ENCODE measurements around the gene TGM4.

The TGM4 gene

DNA sequence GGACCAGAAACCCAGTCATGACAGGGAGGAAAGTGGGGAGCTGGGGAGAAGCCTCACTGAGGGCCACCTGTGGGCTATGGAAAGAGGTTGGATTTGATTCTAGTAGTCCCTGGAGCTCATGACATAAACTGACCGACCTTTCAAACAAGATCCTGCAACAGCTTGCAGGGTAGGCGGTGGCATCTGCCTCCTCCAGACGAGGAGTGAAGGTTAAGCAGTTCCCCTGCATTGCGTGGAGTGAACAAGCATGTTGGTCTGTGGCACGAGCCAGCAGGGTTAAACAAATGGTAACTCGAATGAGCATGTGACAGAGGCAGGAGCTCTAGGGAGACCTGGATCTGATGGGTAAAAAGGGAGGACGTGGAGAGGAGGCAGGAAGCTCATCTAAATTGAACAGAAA lies 12.7 kb downstream of the TGM4 start:
- Histone ChIP-seq H3K9me3 (ENCODE audit: insufficient read depth, low read length) (no peaks in the 10 kb centered on the region), H4K20me1 (ENCODE audit: low read depth, low read length) (no peaks in the 10 kb centered on the region), H3K9me2 (replicated peaks; ENCODE audit: insufficient read depth, low read length) (no peaks in the 10 kb centered on the region), H3K27me3 (ENCODE audit: low read length) (no peaks in the 10 kb centered on the region), H3F3A (ENCODE audit: insufficient read depth) (no peaks in the 10 kb centered on the region), H3K27ac (ENCODE audit: low read depth, low read length) (no peak overlapping the region), H2AFZ (ENCODE audit: low read depth, low read length, severe bottlenecking) (no peak overlapping the region), H3K36me3 (ENCODE audit: low read length) (no peaks in the 10 kb centered on the region), H3K4me3 (ENCODE audit: insufficient read depth, low read length, poor library complexity, severe bottlenecking) (no peak overlapping the region), H3K4me2 (ENCODE audit: low read depth, low read length, poor library complexity, severe bottlenecking) (no peak overlapping the region), H3K9ac (ENCODE audit: low read length) (no peak overlapping the region), H3K79me2 (ENCODE audit: insufficient read depth, low read length) (no peaks in the 10 kb centered on the region)
- TF ChIP-seq EZH2phosphoT487 (conservative IDR thresholded peaks at IDR 0.05; ENCODE audit: low read length) (no peak), CTCF (IDR thresholded peaks at IDR 0.05; ENCODE audit: insufficient read depth, low read length, poor library complexity, severe bottlenecking) (no peak)

DNA sequence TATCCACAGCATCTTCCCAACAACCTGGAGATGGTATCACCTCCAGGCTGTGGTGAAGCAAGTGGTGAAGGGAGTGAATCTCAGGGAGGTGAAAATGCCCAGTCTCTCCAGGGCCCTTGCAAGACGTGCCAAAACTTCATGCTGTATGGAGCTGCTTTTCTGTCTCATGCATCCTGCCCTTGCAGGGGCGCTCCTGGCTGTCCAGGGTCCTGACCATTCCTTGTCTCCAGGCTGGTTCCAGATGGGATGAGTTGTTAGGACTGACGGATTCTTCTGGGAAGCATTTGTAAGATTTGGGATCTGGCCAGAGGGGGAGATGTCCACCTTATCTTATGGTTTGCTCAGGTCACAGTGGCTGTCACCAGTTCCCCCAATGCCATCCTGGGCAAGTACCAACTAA lies 15.8 kb downstream of the TGM4 start:
- no peak overlapping the region for H3K9ac ChIP-seq (ENCODE audit: low read length)
- H3K36me3 ChIP-seq (ENCODE audit: low read length): no peaks in the 10 kb centered on the region
- no peaks in the 10 kb centered on the region for H3K79me2 ChIP-seq (ENCODE audit: insufficient read depth, low read length)
- no peaks in the 10 kb centered on the region for H3K9me2 ChIP-seq (replicated peaks; ENCODE audit: insufficient read depth, low read length)
- no peak overlapping the region for H3K4me2 ChIP-seq (ENCODE audit: low read depth, low read length, poor library complexity, severe bottlenecking)
- no peak overlapping the region for H2AFZ ChIP-seq (ENCODE audit: low read depth, low read length, severe bottlenecking)
- no peak for TF ChIP-seq CTCF (IDR thresholded peaks at IDR 0.05; ENCODE audit: insufficient read depth, low read length, poor library complexity, severe bottlenecking)
- H3K27me3 ChIP-seq (ENCODE audit: low read length): no peaks in the 10 kb centered on the region
- H3F3A ChIP-seq (ENCODE audit: insufficient read depth): no peaks in the 10 kb centered on the region
- no peak overlapping the region for H3K4me3 ChIP-seq (ENCODE audit: insufficient read depth, low read length, poor library complexity, severe bottlenecking)
- H4K20me1 ChIP-seq (ENCODE audit: low read depth, low read length): no peaks in the 10 kb centered on the region
- no peak overlapping the region for H3K27ac ChIP-seq (ENCODE audit: low read depth, low read length)
- no peaks in the 10 kb centered on the region for H3K9me3 ChIP-seq (ENCODE audit: insufficient read depth, low read length)

- TF ChIP-seq EZH2phosphoT487 (conservative IDR thresholded peaks at IDR 0.05; ENCODE audit: low read length) (no peak), CTCF (IDR thresholded peaks at IDR 0.05; ENCODE audit: insufficient read depth, low read length, poor library complexity, severe bottlenecking) (no peak)
- Histone ChIP-seq H4K20me1 (ENCODE audit: low read depth, low read length) (no peaks in the 10 kb centered on the region), H2AFZ (ENCODE audit: low read depth, low read length, severe bottlenecking) (no peak overlapping the region), H3K4me3 (ENCODE audit: insufficient read depth, low read length, poor library complexity, severe bottlenecking) (no peak overlapping the region), H3K9me3 (ENCODE audit: insufficient read depth, low read length) (no peaks in the 10 kb centered on the region), H3K4me2 (ENCODE audit: low read depth, low read length, poor library complexity, severe bottlenecking) (no peak overlapping the region), H3K9me2 (replicated peaks; ENCODE audit: insufficient read depth, low read length) (no peaks in the 10 kb centered on the region), H3K27ac (ENCODE audit: low read depth, low read length) (no peak overlapping the region), H3K9ac (ENCODE audit: low read length) (no peak overlapping the region), H3K36me3 (ENCODE audit: low read length) (no peaks in the 10 kb centered on the region), H3K79me2 (ENCODE audit: insufficient read depth, low read length) (no peaks in the 10 kb centered on the region), H3K27me3 (ENCODE audit: low read length) (no peaks in the 10 kb centered on the region), H3F3A (ENCODE audit: insufficient read depth) (no peaks in the 10 kb centered on the region)
Measured at GRCh38 chr3:44890852-44891251, 16.4 kb downstream of the TGM4 start.

- H4K20me1 ChIP-seq (ENCODE audit: low read depth, low read length): no peaks in the 10 kb centered on the region
- no peaks in the 10 kb centered on the region for H3F3A ChIP-seq (ENCODE audit: insufficient read depth)
- no peak for TF ChIP-seq CTCF (IDR thresholded peaks at IDR 0.05; ENCODE audit: insufficient read depth, low read length, poor library complexity, severe bottlenecking)
- TF ChIP-seq EZH2phosphoT487 (conservative IDR thresholded peaks at IDR 0.05; ENCODE audit: low read length): no peak
- no peak overlapping the region for H3K27ac ChIP-seq (ENCODE audit: low read depth, low read length)
- no peaks in the 10 kb centered on the region for H3K79me2 ChIP-seq (ENCODE audit: insufficient read depth, low read length)
- no peaks in the 10 kb centered on the region for H3K27me3 ChIP-seq (ENCODE audit: low read length)
- no peaks in the 10 kb centered on the region for H3K9me2 ChIP-seq (replicated peaks; ENCODE audit: insufficient read depth, low read length)
- no peak overlapping the region for H3K9ac ChIP-seq (ENCODE audit: low read length)
- H2AFZ ChIP-seq (ENCODE audit: low read depth, low read length, severe bottlenecking): no peak overlapping the region
- H3K4me3 ChIP-seq (ENCODE audit: insufficient read depth, low read length, poor library complexity, severe bottlenecking): no peak overlapping the region
- H3K36me3 ChIP-seq (ENCODE audit: low read length): no peaks in the 10 kb centered on the region
- no peak overlapping the region for H3K4me2 ChIP-seq (ENCODE audit: low read depth, low read length, poor library complexity, severe bottlenecking)
- H3K9me3 ChIP-seq (ENCODE audit: insufficient read depth, low read length): no peaks in the 10 kb centered on the region
Measured at GRCh38 chr3:44892689-44893088, 18.3 kb downstream of the TGM4 start.
